GM23338 (cell line): ENCODE measurements around the gene EIF2S3B.

ENCODE experiments used
- CREB1 ChIP-seq: fragments of 250-450 bp; sonication (Bioruptor Pico); IDR thresholded peaks from 2 replicates; pipeline ENCODE4 v1.5.0; 2020; ENCODE audit warnings: low read depth, mild to moderate bottlenecking, moderate library complexity
- EZH2 ChIP-seq: fragments of 200-600 bp; sonication (generic); IDR thresholded peaks from one replicate; pipeline ENCODE4 v1.8.0; 2017; ENCODE audit warnings: antibody characterized with exemption, mild to moderate bottlenecking, low read depth; ENCODE audit not compliant: unreplicated experiment
- EZH2phosphoT487 ChIP-seq: fragments of 200-600 bp; sonication (generic); IDR thresholded peaks from one replicate; pipeline ENCODE4 v1.8.1; 2018; ENCODE audit warnings: antibody characterized with exemption; ENCODE audit not compliant: unreplicated experiment
- POLR2AphosphoS5 ChIP-seq: IDR thresholded peaks from 2 replicates; pipeline ENCODE4 v1.6.1; 2016; ENCODE audit warnings: antibody characterized with exemption, low read depth
- TF ChIP-seq, protein P1 (sequence below), 2 experiments: fragments of 200-600 bp in 1 of 2; sonication (generic) in 1 of 2; conservative IDR thresholded peaks; 2 replicates each; pipeline versions ENCODE4 v1.5.1 to v1.6.1; 2016 to 2017; ENCODE audit warnings: antibody characterized with exemption in 2 of 2, low read depth in 2 of 2, mild to moderate bottlenecking in 2 of 2, moderate library complexity in 1 of 2

DNA sequence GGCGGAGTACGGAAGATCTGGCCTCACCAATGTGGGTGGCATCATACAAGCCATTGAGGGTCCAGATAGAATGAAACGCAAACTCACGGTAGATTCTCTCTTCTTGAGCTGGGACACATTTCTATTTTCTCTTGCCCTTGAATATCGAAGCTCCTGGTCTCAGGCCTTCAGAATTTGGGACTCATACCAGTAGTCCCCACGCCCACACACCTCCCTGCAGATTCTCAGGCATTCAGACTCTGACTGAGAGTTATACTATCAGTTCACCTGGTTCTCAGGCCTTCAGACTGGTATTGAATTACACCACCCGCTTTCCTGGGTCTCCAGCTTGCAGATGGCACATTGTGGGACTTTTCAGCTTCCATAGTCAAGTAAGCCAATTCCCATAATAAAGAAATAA lies 37.8 kb downstream of the EIF2S3B start:
- TF ChIP-seq, protein P1, sequence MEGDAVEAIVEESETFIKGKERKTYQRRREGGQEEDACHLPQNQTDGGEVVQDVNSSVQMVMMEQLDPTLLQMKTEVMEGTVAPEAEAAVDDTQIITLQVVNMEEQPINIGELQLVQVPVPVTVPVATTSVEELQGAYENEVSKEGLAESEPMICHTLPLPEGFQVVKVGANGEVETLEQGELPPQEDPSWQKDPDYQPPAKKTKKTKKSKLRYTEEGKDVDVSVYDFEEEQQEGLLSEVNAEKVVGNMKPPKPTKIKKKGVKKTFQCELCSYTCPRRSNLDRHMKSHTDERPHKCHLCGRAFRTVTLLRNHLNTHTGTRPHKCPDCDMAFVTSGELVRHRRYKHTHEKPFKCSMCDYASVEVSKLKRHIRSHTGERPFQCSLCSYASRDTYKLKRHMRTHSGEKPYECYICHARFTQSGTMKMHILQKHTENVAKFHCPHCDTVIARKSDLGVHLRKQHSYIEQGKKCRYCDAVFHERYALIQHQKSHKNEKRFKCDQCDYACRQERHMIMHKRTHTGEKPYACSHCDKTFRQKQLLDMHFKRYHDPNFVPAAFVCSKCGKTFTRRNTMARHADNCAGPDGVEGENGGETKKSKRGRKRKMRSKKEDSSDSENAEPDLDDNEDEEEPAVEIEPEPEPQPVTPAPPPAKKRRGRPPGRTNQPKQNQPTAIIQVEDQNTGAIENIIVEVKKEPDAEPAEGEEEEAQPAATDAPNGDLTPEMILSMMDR (conservative IDR thresholded peaks at IDR 0.05; ENCODE audit: low read depth in 2 of 2): no peak
- TF ChIP-seq EZH2 (no peak), POLR2AphosphoS5 (no peak), EZH2phosphoT487 (no peak), CREB1 (CRISPR knock-in tag) (no peak)
